GM21360 (cell line): ENCODE data around the gene SLIT3.

Source experiments
- ATAC-seq: cut with Tn5 transposase; IDR thresholded peaks from one replicate; pipeline ENCODE4 v1.9.1; 2021; ENCODE audit warnings: mild to moderate bottlenecking, moderate library complexity; ENCODE audit not compliant: unreplicated experiment

SLIT3 gene

GRCh38 chr5:168734119-168734518 lies 566.8 kb downstream of the SLIT3 start:
- ATAC-seq = no peak

GRCh38 chr5:168728546-168729211 lies 572.3 kb downstream of the SLIT3 start:
- no peak for ATAC-seq

GRCh38 chr5:168727547-168727946 lies 573.4 kb downstream of the SLIT3 start:
- no peak for ATAC-seq

GRCh38 chr5:168726342-168726741 lies 574.6 kb downstream of the SLIT3 start:
- ATAC-seq = no peak

GRCh38 chr5:168724227-168724626 lies 576.7 kb downstream of the SLIT3 start:
- no peak for ATAC-seq

GRCh38 chr5:168723037-168723436 lies 577.9 kb downstream of the SLIT3 start:
- ATAC-seq = no peak

GRCh38 chr5:168721966-168722365 lies 579.0 kb downstream of the SLIT3 start:
- no peak for ATAC-seq

- ATAC-seq = no peak
These were observed 579.8 kb downstream of the SLIT3 start for GRCh38 chr5:168721002-168721753.

- ATAC-seq = no peak
These were observed 580.4 kb downstream of the SLIT3 start for GRCh38 chr5:168720575-168720974.

- ATAC-seq = peak; percentile 71
These were observed 586.9 kb downstream of the SLIT3 start for GRCh38 chr5:168714046-168714445.

- ATAC-seq = no peak
These were observed 587.9 kb downstream of the SLIT3 start for GRCh38 chr5:168713051-168713450.

- ATAC-seq = no peak
These were observed 588.5 kb downstream of the SLIT3 start for GRCh38 chr5:168712280-168712924.

- no peak for ATAC-seq
These were observed 590.2 kb downstream of the SLIT3 start for GRCh38 chr5:168710706-168711105.

- no peak for ATAC-seq
These were observed 592.9 kb downstream of the SLIT3 start for GRCh38 chr5:168707716-168708695.

- ATAC-seq = no peak
These were observed 594.3 kb downstream of the SLIT3 start for GRCh38 chr5:168706655-168707069.

GRCh38 chr5:168705321-168705720 lies 595.6 kb downstream of the SLIT3 start:
- ATAC-seq = no peak

- ATAC-seq = no peak
These were observed 598.4 kb downstream of the SLIT3 start for GRCh38 chr5:168702511-168702910.

- ATAC-seq = no peak
These were observed 599.3 kb downstream of the SLIT3 start for GRCh38 chr5:168701641-168702040.

- no peak for ATAC-seq
These were observed 601.9 kb downstream of the SLIT3 start for GRCh38 chr5:168699002-168699401.

GRCh38 chr5:168697034-168697720 lies 603.8 kb downstream of the SLIT3 start:
- ATAC-seq = no peak
